K562 (cell line): Measurements from ENCODE around the gene SPOCK3.

Source experiments
- CCAR2 ChIP-seq: fragments of 200-400 bp; formaldehyde crosslinking; IDR thresholded peaks from 2 replicates; pipeline ENCODE4 v1.6.1; 2017; ENCODE audit warnings: mild to moderate bottlenecking, low read depth, low read length
- CHD2 ChIP-seq: IDR thresholded peaks from 2 replicates; pipeline ENCODE4 v1.6.1; 2011; ENCODE audit warnings: low read depth, low read length
- FUS ChIP-seq: fragments of 200-400 bp; formaldehyde crosslinking; optimal IDR thresholded peaks from 2 replicates; pipeline ENCODE3; 2017; ENCODE audit warnings: low read depth, low read length
- KLF1 ChIP-seq: fragments of 450-650 bp; IDR thresholded peaks from 2 replicates; pipeline ENCODE4 v1.6.1; 2016; ENCODE audit warnings: missing genetic modification characterization, missing compliant biosample characterization
- POLR2A ChIP-seq: fragments of 450-650 bp; conservative IDR thresholded peaks from 2 replicates; pipeline ENCODE4 v1.6.1; 2016
- PRDM10 ChIP-seq: fragments of 450-650 bp; IDR thresholded peaks from 2 replicates; pipeline ENCODE4 v1.6.1; 2018; ENCODE audit not compliant: partially characterized antibody
- RAD51 ChIP-seq: fragments of 450-650 bp; IDR thresholded peaks from 2 replicates; pipeline ENCODE4 v1.7.1; 2016; ENCODE audit warnings: low read depth, mild to moderate bottlenecking, borderline replicate concordance
- RBM39 ChIP-seq: fragments of 200-400 bp; formaldehyde crosslinking; optimal IDR thresholded peaks from 2 replicates; pipeline ENCODE3; 2018; ENCODE audit warnings: low read depth, low read length
- TAF1 ChIP-seq: IDR thresholded peaks from 2 replicates; pipeline ENCODE4 v1.6.1; 2011; ENCODE audit warnings: mild to moderate bottlenecking, low read length, moderate library complexity; ENCODE audit not compliant: insufficient read depth, control insufficient read depth, severe bottlenecking; ENCODE audit errors: extremely low read depth
- TF ChIP-seq, protein P1 (sequence below): fragments of 250-450 bp; sonication (Bioruptor Pico); IDR thresholded peaks from 2 replicates; pipeline ENCODE4 v1.5.0; 2020; ENCODE audit warnings: mild to moderate bottlenecking

- no peak for TF ChIP-seq FUS
- TF ChIP-seq RBM39: no peak
- no peak for TF ChIP-seq PRDM10
- TF ChIP-seq CHD2: no peak
- no peak for TF ChIP-seq TAF1
- TF ChIP-seq CCAR2: no peak
- TF ChIP-seq KLF1 (tag): no peak
- TF ChIP-seq, protein P1, sequence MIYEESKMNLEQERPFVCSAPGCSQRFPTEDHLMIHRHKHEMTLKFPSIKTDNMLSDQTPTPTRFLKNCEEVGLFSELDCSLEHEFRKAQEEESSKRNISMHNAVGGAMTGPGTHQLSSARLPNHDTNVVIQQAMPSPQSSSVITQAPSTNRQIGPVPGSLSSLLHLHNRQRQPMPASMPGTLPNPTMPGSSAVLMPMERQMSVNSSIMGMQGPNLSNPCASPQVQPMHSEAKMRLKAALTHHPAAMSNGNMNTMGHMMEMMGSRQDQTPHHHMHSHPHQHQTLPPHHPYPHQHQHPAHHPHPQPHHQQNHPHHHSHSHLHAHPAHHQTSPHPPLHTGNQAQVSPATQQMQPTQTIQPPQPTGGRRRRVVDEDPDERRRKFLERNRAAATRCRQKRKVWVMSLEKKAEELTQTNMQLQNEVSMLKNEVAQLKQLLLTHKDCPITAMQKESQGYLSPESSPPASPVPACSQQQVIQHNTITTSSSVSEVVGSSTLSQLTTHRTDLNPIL: no peak
- no peak for TF ChIP-seq POLR2A
- TF ChIP-seq RAD51: no peak
These were observed 494 bp downstream of the SPOCK3 start for GRCh38 chr4:167233685-167234315.
